ENCODE data around the gene ZNF212.

DNA sequence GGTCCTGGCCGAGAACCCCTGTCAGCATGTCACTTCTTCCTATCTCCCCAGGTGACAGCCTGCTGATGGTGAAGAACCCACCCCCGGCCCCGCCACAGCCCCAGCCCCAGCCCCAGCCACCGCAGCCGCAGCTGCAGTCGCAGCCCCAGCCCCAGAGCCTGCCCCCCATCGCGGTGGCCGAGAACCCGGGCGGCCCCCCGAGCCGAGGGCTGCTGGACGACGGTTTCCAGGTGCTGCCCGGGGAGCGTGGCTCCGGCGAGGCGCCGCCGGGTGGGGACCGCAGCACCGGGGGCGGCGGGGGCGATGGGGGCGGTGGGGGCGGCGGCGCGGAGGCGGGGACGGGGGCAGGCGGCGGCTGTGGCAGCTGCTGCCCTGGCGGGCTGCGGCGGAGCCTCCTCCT is 15.7 kb upstream of the ZNF212 start:
- TF ChIP-seq, protein P1, sequence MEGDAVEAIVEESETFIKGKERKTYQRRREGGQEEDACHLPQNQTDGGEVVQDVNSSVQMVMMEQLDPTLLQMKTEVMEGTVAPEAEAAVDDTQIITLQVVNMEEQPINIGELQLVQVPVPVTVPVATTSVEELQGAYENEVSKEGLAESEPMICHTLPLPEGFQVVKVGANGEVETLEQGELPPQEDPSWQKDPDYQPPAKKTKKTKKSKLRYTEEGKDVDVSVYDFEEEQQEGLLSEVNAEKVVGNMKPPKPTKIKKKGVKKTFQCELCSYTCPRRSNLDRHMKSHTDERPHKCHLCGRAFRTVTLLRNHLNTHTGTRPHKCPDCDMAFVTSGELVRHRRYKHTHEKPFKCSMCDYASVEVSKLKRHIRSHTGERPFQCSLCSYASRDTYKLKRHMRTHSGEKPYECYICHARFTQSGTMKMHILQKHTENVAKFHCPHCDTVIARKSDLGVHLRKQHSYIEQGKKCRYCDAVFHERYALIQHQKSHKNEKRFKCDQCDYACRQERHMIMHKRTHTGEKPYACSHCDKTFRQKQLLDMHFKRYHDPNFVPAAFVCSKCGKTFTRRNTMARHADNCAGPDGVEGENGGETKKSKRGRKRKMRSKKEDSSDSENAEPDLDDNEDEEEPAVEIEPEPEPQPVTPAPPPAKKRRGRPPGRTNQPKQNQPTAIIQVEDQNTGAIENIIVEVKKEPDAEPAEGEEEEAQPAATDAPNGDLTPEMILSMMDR (IDR thresholded peaks at IDR 0.05; ENCODE audit: low read depth, low read length, poor library complexity, severe bottlenecking) = no peak
- no peak for TF ChIP-seq EZH2phosphoT487 (IDR thresholded peaks at IDR 0.05; ENCODE audit: borderline replicate concordance, low read length)

Measured in DOHH2 (cell line).